Hematopoietic multipotent progenitor cell treated with erythropoietin and hydrocortisone succinate and interleukin-3 and kit ligand, for 15 days (in vitro differentiated cells): ENCODE measurements around the gene EFCAB8.
"Not testable (repeated sequence)": the region's sequence is repeated elsewhere in the genome, so short reads cannot be mapped to it uniquely, and the experiment has no call there.

ENCODE experiments used
- DNase-seq: peaks from one replicate; pipeline ENCODE4 v3.0.0-alpha.2; 2015; ENCODE audit warnings: low spot score

Gene EFCAB8

GRCh38 chr20:32842688-32843524 is 15.8 kb upstream of the EFCAB8 start:
- no peak for DNase-seq

GRCh38 chr20:32845786-32846185 is 12.9 kb upstream of the EFCAB8 start:
- DNase-seq: no peak

GRCh38 chr20:32846852-32847251 is 11.9 kb upstream of the EFCAB8 start:
- DNase-seq: no peak

- no peak for DNase-seq
These were observed 10.8 kb upstream of the EFCAB8 start for GRCh38 chr20:32847964-32848363.

- DNase-seq: no peak
These were observed 9.9 kb upstream of the EFCAB8 start for GRCh38 chr20:32848846-32849245.

GRCh38 chr20:32849577-32849976 is 9.1 kb upstream of the EFCAB8 start:
- DNase-seq: no peak

- DNase-seq: no peak
These were observed 3.3 kb upstream of the EFCAB8 start for GRCh38 chr20:32855387-32855786.

- DNase-seq: no peak
These were observed 534 bp upstream of the EFCAB8 start for GRCh38 chr20:32858189-32858588.

- DNase-seq: no peak
These were observed 2.7 kb downstream of the EFCAB8 start for GRCh38 chr20:32861446-32861845.

- DNase-seq: no peak
These were observed 10.8 kb downstream of the EFCAB8 start for GRCh38 chr20:32869562-32869961.

- DNase-seq: not testable (repeated sequence)
These were observed 11.8 kb downstream of the EFCAB8 start for GRCh38 chr20:32870526-32870925.

- no peak for DNase-seq
These were observed 12.3 kb downstream of the EFCAB8 start for GRCh38 chr20:32870985-32871384.

GRCh38 chr20:32871627-32872160 is 13.0 kb downstream of the EFCAB8 start:
- no peak for DNase-seq

GRCh38 chr20:32872266-32872665 is 13.5 kb downstream of the EFCAB8 start:
- DNase-seq: no peak

GRCh38 chr20:32875673-32876072 is 16.9 kb downstream of the EFCAB8 start:
- no peak for DNase-seq

GRCh38 chr20:32877507-32877906 is 18.8 kb downstream of the EFCAB8 start:
- no peak for DNase-seq

GRCh38 chr20:32878820-32879219 is 20.1 kb downstream of the EFCAB8 start:
- DNase-seq: no peak

- DNase-seq: no peak
These were observed 20.8 kb downstream of the EFCAB8 start for GRCh38 chr20:32879538-32879937.

GRCh38 chr20:32880635-32881034 is 21.9 kb downstream of the EFCAB8 start:
- no peak for DNase-seq

- DNase-seq: no peak
These were observed 24.4 kb downstream of the EFCAB8 start for GRCh38 chr20:32883081-32883480.

GRCh38 chr20:32885185-32885584 is 26.5 kb downstream of the EFCAB8 start:
- no peak for DNase-seq

GRCh38 chr20:32885952-32886351 is 27.2 kb downstream of the EFCAB8 start:
- no peak for DNase-seq

GRCh38 chr20:32886652-32887051 is 27.9 kb downstream of the EFCAB8 start:
- DNase-seq: no peak

GRCh38 chr20:32887492-32887891 is 28.8 kb downstream of the EFCAB8 start:
- no peak for DNase-seq
